ENCODE results near the gene ADAT2.

Gene ADAT2

GRCh38 chr6:143441010-143441409 lies 9.5 kb downstream of the ADAT2 start:
- no peak for DNase-seq

GRCh38 chr6:143432588-143432987 lies 17.9 kb downstream of the ADAT2 start:
- DNase-seq = no peak

GRCh38 chr6:143431226-143431625 lies 19.3 kb downstream of the ADAT2 start:
- no peak for DNase-seq

GRCh38 chr6:143429970-143430369 lies 20.5 kb downstream of the ADAT2 start:
- DNase-seq = no peak

GRCh38 chr6:143427109-143427817 lies 23.2 kb downstream of the ADAT2 start:
- peak; percentile 77 for DNase-seq

- no peak for DNase-seq
Measured at GRCh38 chr6:143426026-143426425, 24.5 kb downstream of the ADAT2 start.

- no peak for DNase-seq
Measured at GRCh38 chr6:143419526-143419925, 31.0 kb downstream of the ADAT2 start.

GRCh38 chr6:143414769-143415168 lies 35.7 kb downstream of the ADAT2 start:
- DNase-seq = no peak

GRCh38 chr6:143410859-143411270 lies 39.6 kb downstream of the ADAT2 start:
- no peak for DNase-seq

GRCh38 chr6:143408787-143409162 lies 41.7 kb downstream of the ADAT2 start:
- DNase-seq = no peak

- DNase-seq = no peak
Measured at GRCh38 chr6:143408151-143408786, 42.2 kb downstream of the ADAT2 start.

GRCh38 chr6:143406673-143407072 lies 43.8 kb downstream of the ADAT2 start:
- DNase-seq = no peak

GRCh38 chr6:143405373-143406154 lies 44.9 kb downstream of the ADAT2 start:
- DNase-seq = no peak

- no peak for DNase-seq
Measured at GRCh38 chr6:143402721-143403336, 47.7 kb downstream of the ADAT2 start.

GRCh38 chr6:143401636-143402370 lies 48.7 kb downstream of the ADAT2 start:
- DNase-seq = no peak

- DNase-seq = no peak
Measured at GRCh38 chr6:143401068-143401446, 49.4 kb downstream of the ADAT2 start.

- DNase-seq = peak; percentile 70
Measured at GRCh38 chr6:143400258-143401067, 50.0 kb downstream of the ADAT2 start.

GRCh38 chr6:143399775-143400174 lies 50.7 kb downstream of the ADAT2 start:
- DNase-seq = no peak

GRCh38 chr6:143399176-143399575 lies 51.3 kb downstream of the ADAT2 start:
- no peak for DNase-seq

- DNase-seq = no peak
Measured at GRCh38 chr6:143397227-143398222, 53.0 kb downstream of the ADAT2 start.
